ENCODE results near the gene NOS1AP.
A peak's percentile ranks its signal among the peaks of the same experiment; 100 is the strongest.

The NOS1AP gene

DNA sequence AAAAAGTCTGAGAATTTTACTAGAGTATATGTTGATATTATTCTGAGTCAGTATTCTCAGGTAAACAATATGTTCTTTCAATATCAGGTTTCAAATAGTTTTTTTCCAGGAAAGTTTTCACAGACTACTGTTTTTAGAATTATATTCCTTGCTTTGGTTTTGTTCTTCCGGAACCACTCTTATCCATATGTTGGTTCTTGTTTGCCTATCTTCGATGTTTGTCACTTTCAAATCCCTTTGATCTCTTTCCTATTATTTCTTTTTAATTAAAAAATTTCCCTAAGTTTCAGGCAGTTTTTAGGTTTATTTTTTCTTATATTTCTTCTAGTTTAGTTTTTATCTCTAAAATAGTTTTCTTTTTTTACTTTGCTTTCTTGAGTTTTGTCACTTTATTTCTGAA, 20.9 kb downstream of the NOS1AP start:
- no peak for DNase-seq (ENCODE audit: low spot score)

DNA sequence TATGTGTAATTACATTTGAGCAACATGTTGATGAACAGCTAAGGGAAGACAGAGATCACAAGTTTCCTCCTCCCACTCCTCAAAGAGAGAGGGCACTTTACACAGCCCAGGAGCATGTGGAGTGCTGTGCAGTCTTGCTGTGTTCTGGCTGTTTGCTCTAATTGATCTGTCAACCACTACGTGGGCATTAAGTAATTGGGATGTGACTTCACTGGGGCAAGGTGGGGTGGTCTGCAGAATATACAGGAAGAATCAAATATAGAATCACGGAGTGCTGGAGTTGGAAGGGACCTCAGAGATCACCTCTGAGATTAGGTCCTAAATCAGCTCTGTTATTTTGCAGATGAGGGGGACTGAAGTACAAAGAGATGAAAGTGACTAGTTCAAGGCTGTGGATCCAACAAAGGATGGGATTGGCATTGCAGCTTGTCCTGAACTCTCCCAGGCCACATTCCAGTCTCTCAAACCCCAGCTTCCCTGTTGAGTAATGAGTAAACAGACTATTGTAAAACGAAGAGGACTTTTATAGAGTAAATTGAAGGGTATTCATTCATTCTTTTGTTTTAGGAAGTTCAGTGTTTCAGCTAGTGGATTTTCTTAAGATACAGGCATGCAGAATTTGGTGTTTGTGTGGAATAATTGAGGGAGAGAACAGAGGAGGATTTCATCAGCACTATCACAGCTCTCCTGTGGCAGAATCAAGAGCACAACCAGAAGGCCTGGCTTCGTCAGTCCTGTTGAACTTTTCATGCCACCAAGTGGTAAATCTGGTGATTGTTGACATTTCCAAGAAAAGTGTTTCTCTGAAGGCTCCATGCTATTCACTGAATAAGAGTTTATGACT, 22.4 kb downstream of the NOS1AP start:
- no peak for DNase-seq (ENCODE audit: low spot score)

DNA sequence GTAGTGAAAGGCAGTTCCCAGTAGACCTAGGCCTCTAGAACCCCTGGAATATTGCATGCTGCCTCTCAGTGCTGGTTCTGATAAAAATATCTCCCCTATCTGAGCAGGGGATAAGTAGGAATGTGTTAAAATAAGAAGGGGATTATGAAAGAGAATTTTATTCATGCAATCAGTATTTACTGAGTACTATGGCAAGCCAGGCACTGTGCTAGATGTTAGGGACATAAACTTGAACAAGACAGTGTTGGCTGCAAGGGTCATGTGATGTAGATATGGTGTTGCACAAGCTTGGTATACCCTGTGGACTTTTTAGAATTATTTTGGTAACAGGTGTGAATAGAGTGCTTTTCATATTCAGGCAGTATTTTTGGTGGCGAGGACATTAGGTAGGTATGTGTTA, 23.6 kb downstream of the NOS1AP start:
- no peak for DNase-seq (ENCODE audit: low spot score)

DNA sequence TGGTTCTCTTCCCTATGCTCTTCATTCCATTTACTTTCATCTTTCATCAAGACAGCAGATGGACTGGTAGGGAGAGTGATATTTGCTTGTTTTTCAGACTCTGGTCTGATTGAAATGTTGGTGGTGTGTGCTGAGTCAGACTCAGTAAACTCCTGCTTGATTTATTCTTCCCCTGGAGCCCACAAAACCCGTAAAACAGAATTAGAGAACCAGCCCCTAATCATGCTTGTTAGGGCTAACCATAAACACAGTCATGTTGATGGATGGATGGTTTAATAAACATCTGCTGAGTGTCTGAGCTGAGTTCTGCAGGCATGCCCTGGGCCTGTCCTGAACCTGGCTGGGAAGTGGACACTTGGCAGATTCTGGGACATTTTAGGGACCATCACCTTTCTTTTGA, 24.8 kb downstream of the NOS1AP start:
- DNase-seq (ENCODE audit: low spot score) = no peak

DNA sequence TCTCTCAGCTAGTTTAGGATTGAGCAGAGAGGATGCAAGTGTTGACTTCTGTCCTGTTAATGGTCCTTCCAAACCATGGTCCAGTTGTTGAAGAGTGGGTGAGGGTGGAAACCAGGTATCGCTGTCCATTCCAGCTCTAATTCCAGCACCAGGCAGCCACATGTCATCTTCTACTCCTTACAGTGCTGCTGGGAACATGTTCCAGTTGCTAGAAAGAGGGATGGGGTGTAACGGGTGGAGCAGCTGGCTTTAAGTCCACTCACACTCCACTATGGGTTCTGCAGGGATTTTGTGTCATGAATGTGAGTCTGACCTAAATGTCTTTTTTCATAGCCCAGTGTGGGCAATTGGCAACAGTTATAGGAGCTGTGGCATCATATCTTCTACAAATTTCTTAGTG, 25.2 kb downstream of the NOS1AP start:
- DNase-seq (ENCODE audit: low spot score) = no peak

DNA sequence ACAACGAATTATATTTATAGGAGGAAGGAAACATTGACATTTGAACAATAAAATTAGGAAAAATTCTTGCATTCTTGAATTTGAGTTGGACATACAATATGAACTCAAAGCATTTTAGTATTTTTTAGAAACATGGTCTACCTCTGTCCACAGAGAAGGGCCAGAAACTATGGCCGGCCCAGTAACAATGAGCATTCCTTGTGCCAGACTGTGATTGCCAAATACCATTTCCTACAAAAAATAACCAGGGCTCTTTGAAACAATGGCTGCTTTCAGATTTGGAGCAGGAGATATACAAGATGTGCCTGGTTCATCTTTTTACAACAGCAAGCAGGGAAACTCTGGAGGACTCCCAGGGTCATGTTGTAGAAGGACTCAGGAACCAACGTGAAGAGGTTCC, 38.4 kb downstream of the NOS1AP start:
- no peak for DNase-seq (ENCODE audit: low spot score)

DNA sequence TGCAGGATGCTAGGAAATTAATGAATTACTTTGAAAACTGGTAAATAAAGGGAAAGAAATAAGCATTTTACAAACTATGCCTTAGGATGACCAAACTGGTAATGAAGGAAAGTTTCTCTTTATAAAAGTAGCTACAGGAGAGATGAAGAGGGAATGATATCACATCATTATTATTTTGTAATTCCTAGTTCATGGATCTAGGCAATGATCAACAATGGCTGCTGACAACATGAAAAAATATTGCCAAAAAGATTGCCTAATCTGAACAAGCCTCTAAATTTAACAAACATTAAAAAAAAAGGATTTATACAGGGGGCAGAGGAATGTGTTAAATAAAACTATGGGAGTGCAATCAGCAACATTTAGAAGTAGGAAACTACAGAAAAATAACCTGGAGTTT, 38.9 kb downstream of the NOS1AP start:
- no peak for DNase-seq (ENCODE audit: low spot score)

DNA sequence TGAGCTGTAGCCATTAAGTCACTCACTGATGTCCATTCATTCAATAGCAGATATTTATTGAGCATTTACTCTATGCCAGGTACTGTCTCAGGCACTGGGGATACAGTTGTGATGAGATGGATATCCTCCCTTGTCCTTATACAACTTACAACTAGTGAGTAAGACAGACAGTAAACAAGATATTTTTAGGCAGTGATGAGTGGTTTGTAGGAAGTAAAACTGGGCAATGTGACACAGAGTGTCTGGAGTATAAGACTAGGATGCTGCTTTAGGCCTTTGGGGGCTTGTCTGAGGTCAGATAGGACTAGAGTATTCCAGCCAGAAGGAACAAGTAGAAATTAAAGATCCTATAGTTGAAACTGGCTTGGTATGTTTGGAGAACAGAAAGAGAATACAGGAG, 41.4 kb downstream of the NOS1AP start:
- DNase-seq (ENCODE audit: low spot score) = no peak

DNA sequence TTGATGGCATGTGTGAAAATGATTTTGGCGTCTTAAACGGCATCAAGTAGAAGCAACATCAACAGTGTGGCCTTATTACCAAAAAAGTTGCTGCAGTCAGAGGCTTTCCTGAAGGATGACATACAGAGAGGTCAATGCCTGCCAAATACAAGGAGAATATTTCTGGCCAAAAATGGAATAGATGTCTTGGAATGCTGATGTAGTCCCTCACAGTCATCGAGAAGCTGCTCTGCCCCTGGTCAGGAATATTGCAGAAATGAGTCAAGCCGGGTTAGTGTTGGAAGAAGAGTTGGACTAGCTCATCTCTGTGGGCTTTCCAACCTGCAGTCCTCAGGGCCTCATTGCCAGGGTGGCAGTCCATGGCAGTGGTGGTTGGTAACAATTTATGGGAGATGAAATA, 42.1 kb downstream of the NOS1AP start:
- no peak for DNase-seq (ENCODE audit: low spot score)

DNA sequence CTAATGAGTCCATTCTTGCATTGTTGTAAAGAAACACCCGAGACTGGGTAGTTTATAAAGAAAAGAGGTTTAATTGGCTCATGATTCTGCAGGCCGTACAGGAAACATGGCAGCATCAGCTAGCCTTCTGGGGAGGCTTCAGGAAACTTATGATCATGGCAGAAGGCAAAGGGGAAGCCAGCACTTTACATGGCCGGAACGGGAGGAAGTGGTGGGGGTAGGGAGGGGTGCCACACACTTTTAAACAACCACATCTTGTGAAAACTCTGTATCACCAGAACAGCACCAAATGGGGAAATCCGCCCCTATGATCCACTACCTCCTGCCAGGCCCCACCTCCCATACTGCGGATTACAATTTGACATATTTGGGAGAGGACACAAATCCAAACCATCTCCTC, 43.9 kb downstream of the NOS1AP start:
- DNase-seq (ENCODE audit: low spot score) = no peak

DNA sequence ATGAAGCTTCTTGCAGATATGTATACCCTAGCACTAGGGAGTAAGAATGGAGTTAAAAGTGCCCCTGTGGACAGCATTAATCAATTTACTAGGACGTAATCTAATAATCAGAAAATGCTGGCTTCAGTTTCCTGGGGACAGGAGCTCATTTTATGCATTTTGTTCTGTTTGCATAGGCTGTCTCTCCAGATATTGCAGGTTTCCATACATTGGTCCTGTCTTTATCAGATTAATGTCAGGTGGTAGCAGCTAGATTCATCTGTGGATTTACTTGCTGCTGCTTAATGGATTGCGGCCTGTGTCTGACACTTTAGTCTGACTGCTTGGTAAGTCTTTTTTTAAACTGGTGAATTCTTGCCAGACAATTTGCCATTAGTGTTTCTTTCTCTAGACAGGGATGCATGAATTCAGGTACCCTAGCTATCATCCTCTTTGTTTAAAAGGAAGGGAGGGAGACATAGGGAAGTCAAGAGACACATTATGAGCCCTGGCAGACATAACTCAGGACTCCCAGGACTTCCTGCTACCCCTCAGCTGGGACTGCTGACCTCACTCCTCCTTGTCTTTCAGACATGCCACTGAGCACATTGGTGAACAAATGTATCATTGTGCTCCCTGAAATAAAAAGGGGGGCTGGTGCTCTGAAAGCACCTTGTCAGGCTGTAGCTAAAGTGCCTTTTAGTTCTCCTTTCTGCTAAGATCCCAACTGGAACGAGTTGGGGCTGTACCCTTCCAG, 47.7 kb downstream of the NOS1AP start:
- peak; percentile 16 for DNase-seq (ENCODE audit: low spot score)

DNA sequence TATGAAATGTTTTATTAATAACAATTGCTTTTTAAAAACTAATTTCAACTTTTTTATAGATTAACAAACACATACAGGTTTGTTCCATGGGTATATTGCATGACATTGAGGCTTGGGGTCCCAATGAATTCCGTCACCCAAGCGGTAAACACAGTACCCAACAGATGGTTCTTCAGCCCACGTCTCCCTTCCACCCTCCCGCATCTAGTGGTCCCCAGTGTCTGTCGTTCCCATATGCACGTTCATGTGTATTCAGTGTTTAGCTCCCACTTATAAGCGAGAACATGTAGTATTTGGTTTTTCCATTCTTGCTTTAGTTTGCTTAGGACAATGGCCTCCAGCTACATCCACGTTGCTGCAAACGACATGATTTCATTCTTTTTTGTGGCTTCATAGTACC, 48.6 kb downstream of the NOS1AP start:
- no peak for DNase-seq (ENCODE audit: low spot score)

DNA sequence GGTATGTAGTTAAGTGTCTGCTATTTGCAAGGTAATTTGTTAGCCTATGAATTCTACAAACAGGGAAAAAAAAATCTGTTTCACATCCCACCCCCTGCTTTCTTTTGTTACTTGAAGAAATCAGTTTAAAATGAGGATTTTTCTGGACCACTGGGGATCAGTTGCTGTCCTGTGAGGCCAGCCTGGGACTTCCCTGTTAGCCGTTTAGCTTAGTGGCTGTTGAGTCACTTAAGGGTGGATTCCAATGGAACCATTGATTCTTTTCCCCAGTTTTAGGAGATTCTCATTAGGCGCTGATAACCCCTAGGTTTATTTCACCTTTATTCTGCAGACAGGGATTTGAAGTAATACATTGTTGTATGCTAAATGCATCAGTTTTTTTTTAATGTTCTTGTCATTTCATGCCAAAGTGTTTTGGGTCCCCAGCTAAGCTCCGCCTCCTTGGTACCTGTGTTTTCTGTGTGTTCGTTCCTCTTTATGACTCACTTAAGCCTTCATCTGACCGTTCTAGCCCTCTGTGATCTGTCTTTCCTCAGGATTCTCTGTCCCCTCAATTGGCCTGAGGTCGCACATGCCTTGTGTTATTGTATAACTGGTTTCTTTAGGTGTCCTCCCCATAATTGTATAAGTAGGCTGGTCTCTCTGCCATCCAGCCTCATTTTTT, 59.3 kb downstream of the NOS1AP start:
- peak; percentile 20 for DNase-seq (ENCODE audit: low spot score)

DNA sequence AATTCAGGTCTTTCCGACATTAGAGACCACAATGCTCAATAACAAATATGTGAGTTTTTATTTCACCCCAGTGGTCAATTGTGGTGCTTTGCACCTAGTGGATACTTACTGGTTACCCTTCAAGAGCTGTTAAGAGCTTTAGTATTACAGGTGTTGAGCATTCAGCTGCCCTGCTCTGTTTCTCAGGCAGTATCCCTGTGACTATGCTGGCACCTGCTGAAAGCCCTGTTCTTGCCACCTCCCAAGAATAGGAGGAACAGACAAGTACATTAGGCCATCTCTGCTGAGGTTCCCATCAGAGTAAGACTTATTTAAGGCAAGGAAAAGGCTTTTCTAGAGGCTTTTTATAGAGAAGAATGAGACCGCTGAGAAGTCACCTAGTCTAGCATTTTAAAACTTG, 60.8 kb downstream of the NOS1AP start:
- DNase-seq (ENCODE audit: low spot score) = no peak

DNA sequence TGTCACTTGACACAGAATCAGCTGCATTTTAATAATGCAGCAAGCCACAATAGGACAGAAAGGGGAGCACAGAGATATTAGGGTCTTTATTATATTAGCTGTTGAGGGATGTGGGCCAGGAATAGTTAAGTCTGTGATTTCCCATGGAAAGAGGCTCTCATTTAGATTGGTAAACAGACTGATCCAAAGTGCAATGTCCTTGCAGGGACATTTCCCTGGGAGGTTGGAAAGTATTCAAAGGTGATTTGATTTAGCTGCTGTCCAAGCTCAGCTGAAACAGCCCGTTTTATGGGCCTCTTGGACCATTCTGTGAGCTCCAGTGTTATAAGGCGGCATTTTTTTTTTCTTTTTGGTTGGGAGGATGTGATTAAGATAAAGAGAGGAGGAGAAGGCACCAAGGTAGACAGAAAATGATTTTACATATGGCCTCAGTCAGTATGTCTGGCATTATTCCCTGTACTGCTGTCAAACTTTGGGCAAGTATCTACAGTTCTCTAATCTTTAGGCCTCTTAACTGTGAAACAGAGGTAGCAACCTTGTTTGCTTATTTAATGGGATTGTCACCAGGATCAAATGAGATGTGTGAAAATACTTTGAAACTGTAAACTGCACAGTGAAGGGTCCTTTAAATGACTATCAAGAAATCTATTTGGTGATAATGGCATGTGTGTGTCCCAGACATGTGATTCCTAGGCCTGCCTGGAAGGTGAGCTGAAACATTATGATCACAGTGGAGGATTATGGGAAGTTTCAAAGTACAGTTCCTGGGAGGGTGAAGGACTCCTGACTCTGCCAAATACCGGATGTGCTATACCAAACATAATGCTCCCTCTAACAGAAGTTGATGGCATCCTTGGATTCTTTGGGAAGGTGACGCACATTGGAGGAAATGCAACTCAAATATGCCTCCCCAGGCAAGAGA, 62.2 kb downstream of the NOS1AP start:
- peak; percentile 50 for DNase-seq (ENCODE audit: low spot score)

DNA sequence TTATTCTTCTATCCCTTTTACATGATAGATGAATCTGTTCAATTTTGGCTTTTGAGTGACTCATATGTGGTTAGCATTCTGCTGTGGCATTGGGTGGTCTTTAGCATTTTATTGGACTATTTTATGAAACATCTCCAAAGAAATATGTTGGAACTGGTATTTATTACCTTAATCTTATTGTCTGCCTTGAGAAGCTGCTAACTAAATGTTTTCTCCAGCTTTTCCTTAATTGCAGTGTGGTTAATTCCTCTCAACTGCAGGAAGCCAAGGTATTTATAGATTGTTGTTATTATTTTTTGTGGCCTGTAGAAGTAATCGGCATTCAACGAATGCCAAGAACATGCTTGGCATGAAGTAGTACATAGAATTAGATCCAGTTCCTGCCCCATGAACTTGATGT, 64.1 kb downstream of the NOS1AP start:
- DNase-seq (ENCODE audit: low spot score) = no peak

DNA sequence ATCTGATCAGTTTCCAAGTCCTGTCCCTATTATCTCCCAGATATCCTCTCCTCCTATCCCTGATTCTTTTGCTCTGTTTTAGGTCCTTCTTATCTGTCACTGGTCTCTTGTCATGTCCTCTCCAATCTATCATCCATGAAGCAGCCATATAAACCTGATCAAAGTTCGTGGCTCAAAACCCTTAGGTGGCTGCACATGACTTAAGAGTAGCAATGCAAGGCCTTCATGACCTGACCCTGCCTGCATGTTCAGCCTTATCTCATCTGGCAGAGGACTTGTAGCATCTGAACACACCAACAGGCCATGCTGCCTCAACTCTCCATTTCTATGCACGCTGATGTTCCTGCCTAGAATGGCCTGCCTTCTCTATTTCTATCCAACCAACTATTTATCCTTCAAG, 65.2 kb downstream of the NOS1AP start:
- DNase-seq (ENCODE audit: low spot score) = no peak

DNA sequence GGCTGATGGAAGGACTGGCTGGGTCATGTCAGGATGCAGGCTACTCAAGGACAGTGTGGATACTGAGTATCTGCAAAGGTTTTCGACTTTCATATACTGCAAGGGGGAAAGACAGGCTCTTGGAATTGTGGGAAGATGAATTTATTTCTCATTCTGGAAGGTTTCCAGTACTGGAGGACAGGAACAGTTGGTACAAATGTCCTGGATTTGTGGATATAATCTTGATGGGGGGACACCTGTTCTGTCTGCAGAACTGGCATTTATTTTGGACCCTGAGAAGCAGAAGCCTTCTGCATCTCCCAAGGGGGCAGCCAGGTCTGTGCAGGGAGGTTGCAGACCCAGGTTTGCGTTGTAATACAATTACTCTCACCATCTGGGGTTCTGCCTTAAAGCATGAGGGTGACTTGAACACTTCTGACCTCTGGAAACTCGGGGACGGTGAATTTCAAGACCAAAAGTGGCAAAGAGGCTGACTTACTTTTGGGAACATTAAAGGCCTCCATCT, 65.8 kb downstream of the NOS1AP start:
- DNase-seq (ENCODE audit: low spot score) = no peak

DNA sequence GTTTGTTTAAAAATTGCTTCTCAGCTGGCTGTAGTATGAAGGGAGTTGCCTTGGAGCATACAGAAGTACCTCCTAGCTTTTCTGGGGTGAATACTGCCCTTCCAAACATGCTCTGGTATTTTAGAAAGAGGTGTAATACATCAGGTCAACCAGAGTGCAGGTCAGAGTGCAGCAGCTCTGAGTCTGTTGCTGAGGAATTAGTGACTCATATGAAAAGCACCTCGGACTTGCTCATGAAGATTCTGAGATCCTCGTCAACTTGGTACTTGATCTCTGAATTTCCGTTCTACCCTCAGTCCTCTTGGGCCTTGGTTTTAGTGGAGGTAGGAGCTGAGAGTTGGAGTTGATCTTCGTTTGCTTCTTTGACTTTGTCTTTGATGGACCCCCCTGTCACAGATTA, 67.3 kb downstream of the NOS1AP start:
- DNase-seq (ENCODE audit: low spot score) = peak; percentile 85

DNA sequence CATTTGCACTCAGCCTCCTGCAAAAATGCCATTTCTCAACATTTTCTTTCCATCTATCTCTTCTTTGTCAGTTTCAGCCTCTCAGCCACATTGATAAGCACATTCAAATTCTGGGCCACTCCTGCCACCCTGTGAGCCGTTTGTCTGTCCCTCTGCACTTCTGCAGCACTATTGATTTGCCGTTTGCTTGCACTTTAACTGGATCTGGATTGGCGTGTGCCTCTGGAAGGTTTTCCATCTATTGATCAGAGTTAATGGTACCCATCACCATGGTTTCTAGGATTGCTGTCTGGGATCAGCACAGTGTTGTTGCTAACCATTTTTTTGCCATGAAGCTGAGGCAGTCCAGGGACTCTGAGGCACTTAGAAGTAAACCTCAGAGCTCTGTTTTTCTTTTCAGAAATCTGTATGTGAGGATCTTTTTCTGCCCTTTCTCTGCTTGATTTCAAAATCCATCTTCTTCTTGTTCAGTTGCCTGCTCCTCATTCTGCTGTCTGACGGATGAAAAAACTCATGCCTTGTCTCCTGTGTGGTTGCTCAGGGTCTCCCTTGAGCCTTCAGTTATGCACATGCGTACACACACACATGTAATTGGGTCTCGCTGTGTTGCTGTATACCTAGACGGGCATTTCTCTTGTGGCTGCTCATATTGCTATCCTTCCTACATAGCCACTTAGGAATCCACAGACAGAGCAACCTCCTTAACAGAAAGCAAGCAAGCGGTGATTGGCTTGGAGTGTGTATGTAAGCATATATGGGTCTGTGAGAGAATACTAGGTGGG, 67.9 kb downstream of the NOS1AP start:
- no peak for DNase-seq (ENCODE audit: low spot score)

DNA sequence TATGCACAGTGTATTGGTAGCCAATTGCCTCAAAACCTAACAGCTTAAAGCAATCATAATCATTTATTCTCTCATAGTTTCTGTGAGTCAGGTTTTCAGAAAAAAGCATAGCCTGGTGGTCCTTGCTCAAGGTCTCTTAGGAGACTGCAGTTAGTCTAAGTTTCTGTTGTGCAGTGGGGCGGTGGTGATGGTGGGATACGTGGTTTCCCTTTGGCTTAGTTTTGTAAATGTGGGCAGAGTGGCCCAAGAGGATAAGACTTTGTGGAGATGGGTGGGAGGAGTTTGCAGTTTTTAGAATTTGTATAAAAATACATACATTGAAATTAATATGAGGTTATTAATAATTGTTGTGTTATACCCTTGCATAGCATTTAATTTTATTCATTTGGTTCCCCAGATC, 68.6 kb downstream of the NOS1AP start:
- DNase-seq (ENCODE audit: low spot score) = no peak
